Gastrocnemius medialis (tissue), 4 donors: ENCODE results near the gene HLCS.

ENCODE experiments used
- POLR2A ChIP-seq, 2 donors: fragments of 450-650 bp; IDR thresholded peaks; one replicate each; pipeline ENCODE4 v1.6.1; 2017; ENCODE audit warnings: antibody characterized with exemption in 2 of 2, mild to moderate bottlenecking in 2 of 2, moderate library complexity in 2 of 2
- TF ChIP-seq, protein P1 (sequence below), 5 experiments: fragments of 450-650 bp in 3 of 5; fragments of 200-600 bp in 2 of 5; sonication (generic) in 2 of 5; IDR thresholded peaks in 4 of 5; conservative IDR thresholded peaks in 1 of 5; 1 replicate in 4 of 5; 2 replicates in 1 of 5; pipeline ENCODE4 v1.5.1; 2016 to 2019; ENCODE audit warnings: antibody characterized with exemption in 5 of 5, mild to moderate bottlenecking in 3 of 5, moderate library complexity in 3 of 5

DNA sequence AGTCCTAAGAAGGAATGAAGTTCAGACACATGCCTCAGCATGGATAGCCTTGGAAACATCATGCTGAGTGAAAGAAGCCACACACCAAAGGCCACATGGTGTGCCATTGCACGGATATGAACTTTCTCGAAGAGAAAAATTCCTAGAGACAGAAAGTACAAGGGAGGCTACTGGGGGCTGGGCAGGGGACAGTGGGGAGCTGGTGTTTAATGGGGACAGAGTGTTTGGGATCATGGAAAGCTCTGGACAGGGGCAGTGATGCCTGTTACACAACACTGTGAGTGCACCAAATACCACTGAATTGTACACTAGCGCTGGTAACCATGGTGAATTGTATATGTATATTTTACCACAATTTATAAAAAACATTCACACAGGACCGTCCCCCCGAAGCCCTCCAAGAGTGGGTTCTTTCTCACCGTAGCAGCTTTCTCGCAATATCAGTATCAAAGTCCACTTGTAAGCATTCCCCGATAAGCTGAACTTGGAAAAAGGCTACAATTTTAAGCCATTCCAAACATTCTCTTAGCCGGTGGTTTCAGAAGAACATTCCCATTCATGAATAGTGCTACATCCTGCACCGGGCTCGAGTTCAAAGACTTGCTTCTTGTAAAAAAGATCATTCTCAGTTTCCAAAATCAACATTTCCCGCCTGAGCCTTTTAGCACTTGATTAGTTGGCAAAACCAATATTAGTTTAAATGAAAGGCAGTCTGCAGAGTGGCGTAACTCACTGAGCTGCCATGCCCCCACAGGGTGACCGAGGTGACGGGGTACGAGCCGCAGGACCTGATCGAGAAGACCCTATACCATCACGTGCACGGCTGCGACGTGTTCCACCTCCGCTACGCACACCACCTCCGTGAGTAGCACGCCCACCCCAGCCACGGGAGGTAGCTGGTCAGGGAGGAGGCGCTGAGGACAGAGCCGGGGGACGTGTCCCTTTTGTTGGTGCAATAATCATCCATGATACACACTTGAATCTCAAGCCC, 235.9 kb downstream of the HLCS start:
- TF ChIP-seq, protein P1, sequence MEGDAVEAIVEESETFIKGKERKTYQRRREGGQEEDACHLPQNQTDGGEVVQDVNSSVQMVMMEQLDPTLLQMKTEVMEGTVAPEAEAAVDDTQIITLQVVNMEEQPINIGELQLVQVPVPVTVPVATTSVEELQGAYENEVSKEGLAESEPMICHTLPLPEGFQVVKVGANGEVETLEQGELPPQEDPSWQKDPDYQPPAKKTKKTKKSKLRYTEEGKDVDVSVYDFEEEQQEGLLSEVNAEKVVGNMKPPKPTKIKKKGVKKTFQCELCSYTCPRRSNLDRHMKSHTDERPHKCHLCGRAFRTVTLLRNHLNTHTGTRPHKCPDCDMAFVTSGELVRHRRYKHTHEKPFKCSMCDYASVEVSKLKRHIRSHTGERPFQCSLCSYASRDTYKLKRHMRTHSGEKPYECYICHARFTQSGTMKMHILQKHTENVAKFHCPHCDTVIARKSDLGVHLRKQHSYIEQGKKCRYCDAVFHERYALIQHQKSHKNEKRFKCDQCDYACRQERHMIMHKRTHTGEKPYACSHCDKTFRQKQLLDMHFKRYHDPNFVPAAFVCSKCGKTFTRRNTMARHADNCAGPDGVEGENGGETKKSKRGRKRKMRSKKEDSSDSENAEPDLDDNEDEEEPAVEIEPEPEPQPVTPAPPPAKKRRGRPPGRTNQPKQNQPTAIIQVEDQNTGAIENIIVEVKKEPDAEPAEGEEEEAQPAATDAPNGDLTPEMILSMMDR (IDR thresholded peaks at IDR 0.05 in 4 of 5, conservative IDR thresholded peaks at IDR 0.05 in 1 of 5): no peak
- TF ChIP-seq POLR2A (IDR thresholded peaks at IDR 0.05): no peak
